HEK293 (cell line): Measurements from ENCODE around the gene DGKG.

Experiments
- FEZF1 ChIP-seq: fragments of 450-650 bp; formaldehyde crosslinking; IDR thresholded peaks from 2 replicates; pipeline ENCODE4 v1.5.1; 2016; ENCODE audit warnings: missing biosample characterization, missing genetic modification characterization
- SCRT2 ChIP-seq: fragments of 450-650 bp; formaldehyde crosslinking; IDR thresholded peaks from 2 replicates; pipeline ENCODE4 v1.5.1; 2016; ENCODE audit warnings: missing biosample characterization, missing genetic modification characterization
- YY2 ChIP-seq: fragments of 450-650 bp; formaldehyde crosslinking; IDR thresholded peaks from 2 replicates; pipeline ENCODE4 v1.5.1; 2016; ENCODE audit warnings: missing biosample characterization, missing genetic modification characterization
- ZBTB21 ChIP-seq: fragments of 450-650 bp; formaldehyde crosslinking; IDR thresholded peaks from 2 replicates; pipeline ENCODE4 v1.5.1; 2017; ENCODE audit warnings: missing biosample characterization, missing genetic modification characterization
- ZBTB48 ChIP-seq: fragments of 450-650 bp; formaldehyde crosslinking; IDR thresholded peaks from 2 replicates; pipeline ENCODE4 v1.5.1; 2016; ENCODE audit warnings: missing biosample characterization, missing genetic modification characterization
- ZBTB8A ChIP-seq: fragments of 450-650 bp; formaldehyde crosslinking; IDR thresholded peaks from 2 replicates; pipeline ENCODE4 v1.5.1; 2016; ENCODE audit warnings: missing biosample characterization, missing genetic modification characterization
- ZEB2 ChIP-seq: fragments of 450-650 bp; formaldehyde crosslinking; IDR thresholded peaks from 2 replicates; pipeline ENCODE4 v1.5.1; 2016; ENCODE audit warnings: missing biosample characterization, missing genetic modification characterization
- ZFP69B ChIP-seq: fragments of 450-650 bp; formaldehyde crosslinking; IDR thresholded peaks from 2 replicates; pipeline ENCODE4 v1.5.1; 2016; ENCODE audit warnings: missing biosample characterization, missing genetic modification characterization
- ZNF10 ChIP-seq: fragments of 450-650 bp; formaldehyde crosslinking; IDR thresholded peaks from 2 replicates; pipeline ENCODE4 v1.5.1; 2017; ENCODE audit warnings: missing biosample characterization, missing genetic modification characterization
- ZNF174 ChIP-seq: fragments of 450-650 bp; formaldehyde crosslinking; IDR thresholded peaks from 2 replicates; pipeline ENCODE4 v1.5.0; 2017; ENCODE audit warnings: missing biosample characterization, mild to moderate bottlenecking, missing genetic modification characterization
- ZNF302 ChIP-seq: fragments of 450-650 bp; formaldehyde crosslinking; IDR thresholded peaks from 2 replicates; pipeline ENCODE4 v1.5.1; 2016; ENCODE audit warnings: missing biosample characterization, missing genetic modification characterization, low read depth
- ZNF394 ChIP-seq: fragments of 450-650 bp; formaldehyde crosslinking; IDR thresholded peaks from 2 replicates; pipeline ENCODE4 v1.5.1; 2016; ENCODE audit warnings: missing biosample characterization, missing genetic modification characterization, mild to moderate bottlenecking, moderate library complexity, borderline replicate concordance
- ZNF510 ChIP-seq: fragments of 450-650 bp; formaldehyde crosslinking; IDR thresholded peaks from 2 replicates; pipeline ENCODE4 v1.5.1; 2018; ENCODE audit warnings: mild to moderate bottlenecking, missing genetic modification characterization, missing biosample characterization; ENCODE audit not compliant: insufficient replicate concordance
- ZNF555 ChIP-seq: fragments of 450-650 bp; formaldehyde crosslinking; conservative IDR thresholded peaks from 2 replicates; pipeline ENCODE4 v1.5.1; 2017; ENCODE audit warnings: missing biosample characterization, mild to moderate bottlenecking, missing genetic modification characterization, inconsistent platforms
- ZNF624 ChIP-seq: fragments of 450-650 bp; formaldehyde crosslinking; IDR thresholded peaks from 2 replicates; pipeline ENCODE4 v1.5.1; 2017; ENCODE audit warnings: missing biosample characterization, missing genetic modification characterization
- ZNF792 ChIP-seq: fragments of 450-650 bp; formaldehyde crosslinking; IDR thresholded peaks from 2 replicates; pipeline ENCODE4 v1.5.1; 2016; ENCODE audit warnings: missing biosample characterization, missing genetic modification characterization
- ZNF837 ChIP-seq: fragments of 450-650 bp; formaldehyde crosslinking; IDR thresholded peaks from 2 replicates; pipeline ENCODE4 v1.5.1; 2016; ENCODE audit warnings: missing biosample characterization, missing genetic modification characterization
- TF ChIP-seq, protein P1 (sequence below): fragments of 450-650 bp; formaldehyde crosslinking; IDR thresholded peaks from 2 replicates; pipeline ENCODE4 v1.5.1; 2017; ENCODE audit warnings: missing biosample characterization, missing genetic modification characterization
- TF ChIP-seq, protein P2 (sequence below): fragments of 450-650 bp; formaldehyde crosslinking; IDR thresholded peaks from 2 replicates; pipeline ENCODE4 v1.5.1; 2016; ENCODE audit warnings: missing biosample characterization, missing genetic modification characterization, borderline replicate concordance
- TF ChIP-seq, protein P3 (sequence below): fragments of 450-650 bp; formaldehyde crosslinking; IDR thresholded peaks from 2 replicates; pipeline ENCODE4 v1.5.1; 2016; ENCODE audit warnings: missing biosample characterization, missing genetic modification characterization, borderline replicate concordance
- TF ChIP-seq, protein P4 (sequence below): fragments of 450-650 bp; formaldehyde crosslinking; IDR thresholded peaks from 2 replicates; pipeline ENCODE4 v1.5.1; 2016; ENCODE audit warnings: missing biosample characterization, missing genetic modification characterization
- TF ChIP-seq, protein P5 (sequence below): fragments of 450-650 bp; formaldehyde crosslinking; IDR thresholded peaks from 2 replicates; pipeline ENCODE4 v1.5.1; 2016; ENCODE audit warnings: missing biosample characterization, missing genetic modification characterization
- TF ChIP-seq, protein P6 (sequence below): fragments of 450-650 bp; formaldehyde crosslinking; IDR thresholded peaks from 2 replicates; pipeline ENCODE4 v1.5.1; 2016; ENCODE audit warnings: missing biosample characterization, missing genetic modification characterization

DGKG gene

DNA sequence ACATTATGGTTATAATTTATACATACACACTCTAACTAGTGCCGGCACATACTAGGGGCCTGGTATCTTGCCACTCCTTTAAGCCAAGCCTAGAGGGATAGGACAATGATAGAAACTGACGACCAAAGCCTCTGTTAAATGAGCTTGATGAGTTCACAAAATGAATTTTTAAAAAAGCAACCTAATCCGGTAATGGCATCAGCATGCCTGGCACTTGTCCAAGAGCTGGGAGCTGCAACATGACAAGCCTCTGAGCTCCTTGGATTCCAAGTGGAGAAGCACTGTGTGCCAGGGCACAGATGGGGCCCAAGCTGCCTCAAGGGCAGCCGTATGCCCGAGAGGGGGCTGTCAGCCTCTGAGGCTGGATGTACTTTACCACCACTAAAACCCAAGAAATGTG, 262.9 kb downstream of the DGKG start (continued):
- TF ChIP-seq, protein P1, sequence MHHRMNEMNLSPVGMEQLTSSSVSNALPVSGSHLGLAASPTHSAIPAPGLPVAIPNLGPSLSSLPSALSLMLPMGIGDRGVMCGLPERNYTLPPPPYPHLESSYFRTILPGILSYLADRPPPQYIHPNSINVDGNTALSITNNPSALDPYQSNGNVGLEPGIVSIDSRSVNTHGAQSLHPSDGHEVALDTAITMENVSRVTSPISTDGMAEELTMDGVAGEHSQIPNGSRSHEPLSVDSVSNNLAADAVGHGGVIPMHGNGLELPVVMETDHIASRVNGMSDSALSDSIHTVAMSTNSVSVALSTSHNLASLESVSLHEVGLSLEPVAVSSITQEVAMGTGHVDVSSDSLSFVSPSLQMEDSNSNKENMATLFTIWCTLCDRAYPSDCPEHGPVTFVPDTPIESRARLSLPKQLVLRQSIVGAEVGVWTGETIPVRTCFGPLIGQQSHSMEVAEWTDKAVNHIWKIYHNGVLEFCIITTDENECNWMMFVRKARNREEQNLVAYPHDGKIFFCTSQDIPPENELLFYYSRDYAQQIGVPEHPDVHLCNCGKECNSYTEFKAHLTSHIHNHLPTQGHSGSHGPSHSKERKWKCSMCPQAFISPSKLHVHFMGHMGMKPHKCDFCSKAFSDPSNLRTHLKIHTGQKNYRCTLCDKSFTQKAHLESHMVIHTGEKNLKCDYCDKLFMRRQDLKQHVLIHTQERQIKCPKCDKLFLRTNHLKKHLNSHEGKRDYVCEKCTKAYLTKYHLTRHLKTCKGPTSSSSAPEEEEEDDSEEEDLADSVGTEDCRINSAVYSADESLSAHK (tag by site-specific recombination) = 0 out of 2 replicates have a peak, but pooled peaks have one; percentile 25
- TF ChIP-seq ZNF510 (tag by site-specific recombination) (no peak), YY2 (no peak), ZNF792 (no peak), ZNF624 (tag by site-specific recombination) (no peak), ZBTB21 (tag by site-specific recombination) (no peak), SCRT2 (tag by site-specific recombination) (no peak), ZNF174 (tag by site-specific recombination) (no peak), ZNF837 (tag by site-specific recombination) (no peak), ZBTB8A (tag by site-specific recombination) (no peak), ZEB2 (0 out of 2 replicates have a peak, but pooled peaks have one; percentile 36), ZFP69B (tag by site-specific recombination) (no peak), ZBTB48 (tag by site-specific recombination) (no peak), ZNF10 (peak; percentile 88), ZNF302 (tag by site-specific recombination) (no peak), ZNF555 (no peak), ZNF394 (peak; percentile 54; the same call in 1 of the 2 replicates), FEZF1 (tag by site-specific recombination) (peak; percentile 63)
- TF ChIP-seq, protein P2, sequence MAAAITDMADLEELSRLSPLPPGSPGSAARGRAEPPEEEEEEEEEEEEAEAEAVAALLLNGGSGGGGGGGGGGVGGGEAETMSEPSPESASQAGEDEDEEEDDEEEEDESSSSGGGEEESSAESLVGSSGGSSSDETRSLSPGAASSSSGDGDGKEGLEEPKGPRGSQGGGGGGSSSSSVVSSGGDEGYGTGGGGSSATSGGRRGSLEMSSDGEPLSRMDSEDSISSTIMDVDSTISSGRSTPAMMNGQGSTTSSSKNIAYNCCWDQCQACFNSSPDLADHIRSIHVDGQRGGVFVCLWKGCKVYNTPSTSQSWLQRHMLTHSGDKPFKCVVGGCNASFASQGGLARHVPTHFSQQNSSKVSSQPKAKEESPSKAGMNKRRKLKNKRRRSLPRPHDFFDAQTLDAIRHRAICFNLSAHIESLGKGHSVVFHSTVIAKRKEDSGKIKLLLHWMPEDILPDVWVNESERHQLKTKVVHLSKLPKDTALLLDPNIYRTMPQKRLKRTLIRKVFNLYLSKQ = no peak
- TF ChIP-seq, protein P3, sequence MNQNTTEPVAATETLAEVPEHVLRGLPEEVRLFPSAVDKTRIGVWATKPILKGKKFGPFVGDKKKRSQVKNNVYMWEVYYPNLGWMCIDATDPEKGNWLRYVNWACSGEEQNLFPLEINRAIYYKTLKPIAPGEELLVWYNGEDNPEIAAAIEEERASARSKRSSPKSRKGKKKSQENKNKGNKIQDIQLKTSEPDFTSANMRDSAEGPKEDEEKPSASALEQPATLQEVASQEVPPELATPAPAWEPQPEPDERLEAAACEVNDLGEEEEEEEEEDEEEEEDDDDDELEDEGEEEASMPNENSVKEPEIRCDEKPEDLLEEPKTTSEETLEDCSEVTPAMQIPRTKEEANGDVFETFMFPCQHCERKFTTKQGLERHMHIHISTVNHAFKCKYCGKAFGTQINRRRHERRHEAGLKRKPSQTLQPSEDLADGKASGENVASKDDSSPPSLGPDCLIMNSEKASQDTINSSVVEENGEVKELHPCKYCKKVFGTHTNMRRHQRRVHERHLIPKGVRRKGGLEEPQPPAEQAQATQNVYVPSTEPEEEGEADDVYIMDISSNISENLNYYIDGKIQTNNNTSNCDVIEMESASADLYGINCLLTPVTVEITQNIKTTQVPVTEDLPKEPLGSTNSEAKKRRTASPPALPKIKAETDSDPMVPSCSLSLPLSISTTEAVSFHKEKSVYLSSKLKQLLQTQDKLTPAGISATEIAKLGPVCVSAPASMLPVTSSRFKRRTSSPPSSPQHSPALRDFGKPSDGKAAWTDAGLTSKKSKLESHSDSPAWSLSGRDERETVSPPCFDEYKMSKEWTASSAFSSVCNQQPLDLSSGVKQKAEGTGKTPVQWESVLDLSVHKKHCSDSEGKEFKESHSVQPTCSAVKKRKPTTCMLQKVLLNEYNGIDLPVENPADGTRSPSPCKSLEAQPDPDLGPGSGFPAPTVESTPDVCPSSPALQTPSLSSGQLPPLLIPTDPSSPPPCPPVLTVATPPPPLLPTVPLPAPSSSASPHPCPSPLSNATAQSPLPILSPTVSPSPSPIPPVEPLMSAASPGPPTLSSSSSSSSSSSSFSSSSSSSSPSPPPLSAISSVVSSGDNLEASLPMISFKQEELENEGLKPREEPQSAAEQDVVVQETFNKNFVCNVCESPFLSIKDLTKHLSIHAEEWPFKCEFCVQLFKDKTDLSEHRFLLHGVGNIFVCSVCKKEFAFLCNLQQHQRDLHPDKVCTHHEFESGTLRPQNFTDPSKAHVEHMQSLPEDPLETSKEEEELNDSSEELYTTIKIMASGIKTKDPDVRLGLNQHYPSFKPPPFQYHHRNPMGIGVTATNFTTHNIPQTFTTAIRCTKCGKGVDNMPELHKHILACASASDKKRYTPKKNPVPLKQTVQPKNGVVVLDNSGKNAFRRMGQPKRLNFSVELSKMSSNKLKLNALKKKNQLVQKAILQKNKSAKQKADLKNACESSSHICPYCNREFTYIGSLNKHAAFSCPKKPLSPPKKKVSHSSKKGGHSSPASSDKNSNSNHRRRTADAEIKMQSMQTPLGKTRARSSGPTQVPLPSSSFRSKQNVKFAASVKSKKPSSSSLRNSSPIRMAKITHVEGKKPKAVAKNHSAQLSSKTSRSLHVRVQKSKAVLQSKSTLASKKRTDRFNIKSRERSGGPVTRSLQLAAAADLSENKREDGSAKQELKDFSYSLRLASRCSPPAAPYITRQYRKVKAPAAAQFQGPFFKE (tag by site-specific recombination) = no peak
- TF ChIP-seq, protein P4, sequence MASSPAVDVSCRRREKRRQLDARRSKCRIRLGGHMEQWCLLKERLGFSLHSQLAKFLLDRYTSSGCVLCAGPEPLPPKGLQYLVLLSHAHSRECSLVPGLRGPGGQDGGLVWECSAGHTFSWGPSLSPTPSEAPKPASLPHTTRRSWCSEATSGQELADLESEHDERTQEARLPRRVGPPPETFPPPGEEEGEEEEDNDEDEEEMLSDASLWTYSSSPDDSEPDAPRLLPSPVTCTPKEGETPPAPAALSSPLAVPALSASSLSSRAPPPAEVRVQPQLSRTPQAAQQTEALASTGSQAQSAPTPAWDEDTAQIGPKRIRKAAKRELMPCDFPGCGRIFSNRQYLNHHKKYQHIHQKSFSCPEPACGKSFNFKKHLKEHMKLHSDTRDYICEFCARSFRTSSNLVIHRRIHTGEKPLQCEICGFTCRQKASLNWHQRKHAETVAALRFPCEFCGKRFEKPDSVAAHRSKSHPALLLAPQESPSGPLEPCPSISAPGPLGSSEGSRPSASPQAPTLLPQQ (tag by site-specific recombination) = peak; percentile 75
- TF ChIP-seq, protein P5, sequence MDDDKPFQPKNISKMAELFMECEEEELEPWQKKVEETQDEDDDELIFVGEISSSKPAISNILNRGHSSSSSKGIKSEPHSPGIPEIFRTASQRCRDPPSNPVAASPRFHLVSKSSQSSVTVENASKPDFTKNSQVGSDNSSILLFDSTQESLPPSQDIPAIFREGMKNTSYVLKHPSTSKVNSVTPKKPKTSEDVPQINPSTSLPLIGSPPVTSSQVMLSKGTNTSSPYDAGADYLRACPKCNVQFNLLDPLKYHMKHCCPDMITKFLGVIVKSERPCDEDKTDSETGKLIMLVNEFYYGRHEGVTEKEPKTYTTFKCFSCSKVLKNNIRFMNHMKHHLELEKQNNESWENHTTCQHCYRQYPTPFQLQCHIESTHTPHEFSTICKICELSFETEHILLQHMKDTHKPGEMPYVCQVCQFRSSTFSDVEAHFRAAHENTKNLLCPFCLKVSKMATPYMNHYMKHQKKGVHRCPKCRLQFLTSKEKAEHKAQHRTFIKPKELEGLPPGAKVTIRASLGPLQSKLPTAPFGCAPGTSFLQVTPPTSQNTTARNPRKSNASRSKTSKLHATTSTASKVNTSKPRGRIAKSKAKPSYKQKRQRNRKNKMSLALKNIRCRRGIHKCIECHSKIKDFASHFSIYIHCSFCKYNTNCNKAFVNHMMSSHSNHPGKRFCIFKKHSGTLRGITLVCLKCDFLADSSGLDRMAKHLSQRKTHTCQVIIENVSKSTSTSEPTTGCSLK (tag by site-specific recombination) = no peak
- TF ChIP-seq, protein P6, sequence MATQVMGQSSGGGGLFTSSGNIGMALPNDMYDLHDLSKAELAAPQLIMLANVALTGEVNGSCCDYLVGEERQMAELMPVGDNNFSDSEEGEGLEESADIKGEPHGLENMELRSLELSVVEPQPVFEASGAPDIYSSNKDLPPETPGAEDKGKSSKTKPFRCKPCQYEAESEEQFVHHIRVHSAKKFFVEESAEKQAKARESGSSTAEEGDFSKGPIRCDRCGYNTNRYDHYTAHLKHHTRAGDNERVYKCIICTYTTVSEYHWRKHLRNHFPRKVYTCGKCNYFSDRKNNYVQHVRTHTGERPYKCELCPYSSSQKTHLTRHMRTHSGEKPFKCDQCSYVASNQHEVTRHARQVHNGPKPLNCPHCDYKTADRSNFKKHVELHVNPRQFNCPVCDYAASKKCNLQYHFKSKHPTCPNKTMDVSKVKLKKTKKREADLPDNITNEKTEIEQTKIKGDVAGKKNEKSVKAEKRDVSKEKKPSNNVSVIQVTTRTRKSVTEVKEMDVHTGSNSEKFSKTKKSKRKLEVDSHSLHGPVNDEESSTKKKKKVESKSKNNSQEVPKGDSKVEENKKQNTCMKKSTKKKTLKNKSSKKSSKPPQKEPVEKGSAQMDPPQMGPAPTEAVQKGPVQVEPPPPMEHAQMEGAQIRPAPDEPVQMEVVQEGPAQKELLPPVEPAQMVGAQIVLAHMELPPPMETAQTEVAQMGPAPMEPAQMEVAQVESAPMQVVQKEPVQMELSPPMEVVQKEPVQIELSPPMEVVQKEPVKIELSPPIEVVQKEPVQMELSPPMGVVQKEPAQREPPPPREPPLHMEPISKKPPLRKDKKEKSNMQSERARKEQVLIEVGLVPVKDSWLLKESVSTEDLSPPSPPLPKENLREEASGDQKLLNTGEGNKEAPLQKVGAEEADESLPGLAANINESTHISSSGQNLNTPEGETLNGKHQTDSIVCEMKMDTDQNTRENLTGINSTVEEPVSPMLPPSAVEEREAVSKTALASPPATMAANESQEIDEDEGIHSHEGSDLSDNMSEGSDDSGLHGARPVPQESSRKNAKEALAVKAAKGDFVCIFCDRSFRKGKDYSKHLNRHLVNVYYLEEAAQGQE (tag by site-specific recombination) = no peak
